ENCODE measurements around the gene SERPINA6.
"Not testable (repeated sequence)": the region's sequence is repeated elsewhere in the genome, so short reads cannot be mapped to it uniquely, and the experiment has no call there.

SERPINA6 gene, protein sequence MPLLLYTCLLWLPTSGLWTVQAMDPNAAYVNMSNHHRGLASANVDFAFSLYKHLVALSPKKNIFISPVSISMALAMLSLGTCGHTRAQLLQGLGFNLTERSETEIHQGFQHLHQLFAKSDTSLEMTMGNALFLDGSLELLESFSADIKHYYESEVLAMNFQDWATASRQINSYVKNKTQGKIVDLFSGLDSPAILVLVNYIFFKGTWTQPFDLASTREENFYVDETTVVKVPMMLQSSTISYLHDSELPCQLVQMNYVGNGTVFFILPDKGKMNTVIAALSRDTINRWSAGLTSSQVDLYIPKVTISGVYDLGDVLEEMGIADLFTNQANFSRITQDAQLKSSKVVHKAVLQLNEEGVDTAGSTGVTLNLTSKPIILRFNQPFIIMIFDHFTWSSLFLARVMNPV

DNA sequence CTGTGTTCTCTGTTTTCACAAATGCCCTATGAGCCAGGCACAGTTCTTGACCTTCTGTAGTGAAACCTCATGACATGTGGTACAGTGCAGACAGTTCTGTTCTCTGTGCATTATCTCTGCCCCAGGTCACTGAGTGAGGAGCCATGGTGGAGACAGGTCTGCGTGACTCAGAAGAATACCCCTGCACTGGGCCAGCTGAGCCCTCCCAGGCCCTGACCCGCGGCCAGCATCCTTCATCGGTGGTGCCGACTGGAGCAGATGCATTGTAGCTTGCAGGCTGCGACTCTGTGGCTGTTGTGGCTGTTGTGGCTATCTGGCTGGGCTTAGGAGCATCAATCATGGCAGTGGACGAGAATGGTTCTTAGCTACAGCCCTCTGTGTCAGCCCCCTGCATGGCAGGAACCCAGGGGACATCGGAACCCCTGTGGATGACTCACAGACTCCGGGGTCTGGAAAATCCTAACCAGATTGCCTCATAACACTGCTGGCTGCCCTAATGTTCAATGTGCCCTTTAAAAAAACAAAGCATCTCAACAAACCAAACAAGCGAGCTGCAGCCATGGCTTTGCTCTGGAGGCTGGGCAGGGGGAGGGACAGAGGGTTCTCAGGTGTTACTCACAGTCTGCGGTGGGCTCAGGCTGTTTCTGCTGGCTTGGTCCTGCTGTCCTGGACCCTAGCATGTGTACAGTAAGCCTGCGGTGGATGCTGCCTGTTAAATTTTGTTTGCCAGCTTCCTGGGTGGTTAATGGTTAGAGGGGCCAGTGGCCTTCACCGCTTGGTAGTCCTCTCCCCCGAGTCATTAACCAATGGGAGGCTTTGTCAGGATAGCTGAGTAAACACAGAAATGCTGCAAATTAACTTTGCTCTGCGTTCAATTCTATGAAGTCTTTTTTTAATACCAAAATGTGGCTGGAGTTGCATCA, at the start of gene SERPINA6:
TSS of gene SERPINA6 (minus strand) at position 689 of the 923 bp plus-strand sequence. CDS start 8,688 bp downstream, outside the sequence.
- no peak for DNase-seq (ENCODE audit: low spot score)

DNA sequence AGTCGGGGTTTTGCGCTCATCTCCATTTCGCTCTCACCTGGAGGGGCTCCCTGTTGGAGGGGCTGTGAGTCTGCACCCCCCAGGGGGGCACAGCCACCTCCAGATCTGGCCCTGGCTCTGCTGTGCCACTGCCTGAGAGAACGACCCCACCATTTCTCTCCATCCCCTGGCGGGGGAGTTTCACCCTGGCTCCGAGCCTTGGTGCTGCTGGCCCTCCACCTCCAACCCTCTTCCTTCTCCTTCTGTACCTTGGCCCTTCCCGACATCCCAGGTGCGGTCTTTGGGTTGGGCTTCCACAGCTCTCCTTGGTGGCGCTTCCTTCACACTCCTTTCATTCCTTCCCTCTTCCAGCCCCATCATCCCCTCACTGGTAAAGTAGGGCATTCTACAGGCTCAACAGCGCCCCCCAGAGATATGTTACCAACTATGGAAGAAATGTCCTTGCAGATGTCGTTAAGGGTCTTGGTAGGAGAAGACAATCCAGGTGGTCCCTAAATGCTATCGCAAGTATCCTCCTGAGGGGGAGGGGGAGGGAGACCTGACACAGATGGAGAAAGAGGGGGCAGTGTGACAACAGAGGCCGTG, 49.0 kb upstream of the SERPINA6 start:
- no peak for DNase-seq (ENCODE audit: low spot score)

- DNase-seq (ENCODE audit: low spot score), result no peak
Measured at GRCh38 chr14:94370524-94370910, 47.4 kb upstream of the SERPINA6 start.

GRCh38 chr14:94369766-94370523, 46.8 kb upstream of the SERPINA6 start:
- not testable (repeated sequence) for DNase-seq (ENCODE audit: low spot score)

DNA sequence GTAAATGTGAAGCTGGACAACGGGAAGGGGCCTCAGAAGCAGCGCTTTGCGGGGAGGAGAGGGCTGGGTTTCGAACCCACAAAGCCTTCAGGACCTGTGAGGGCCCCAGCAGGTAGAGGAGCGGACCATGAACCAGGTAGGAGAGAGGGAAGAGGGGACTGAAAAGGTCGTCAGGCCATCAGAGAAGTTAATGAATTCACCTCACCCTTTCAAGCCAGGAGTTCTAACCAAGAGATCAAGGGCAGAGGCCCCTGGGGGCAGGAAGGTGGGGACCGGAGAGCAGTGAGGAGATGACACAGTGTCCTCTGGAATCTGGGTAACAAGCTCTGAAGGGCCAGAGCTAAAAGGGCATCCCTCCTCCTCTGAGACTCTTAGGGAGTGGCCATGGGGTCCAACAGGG, 45.8 kb upstream of the SERPINA6 start:
- DNase-seq (ENCODE audit: low spot score), result no peak

DNA sequence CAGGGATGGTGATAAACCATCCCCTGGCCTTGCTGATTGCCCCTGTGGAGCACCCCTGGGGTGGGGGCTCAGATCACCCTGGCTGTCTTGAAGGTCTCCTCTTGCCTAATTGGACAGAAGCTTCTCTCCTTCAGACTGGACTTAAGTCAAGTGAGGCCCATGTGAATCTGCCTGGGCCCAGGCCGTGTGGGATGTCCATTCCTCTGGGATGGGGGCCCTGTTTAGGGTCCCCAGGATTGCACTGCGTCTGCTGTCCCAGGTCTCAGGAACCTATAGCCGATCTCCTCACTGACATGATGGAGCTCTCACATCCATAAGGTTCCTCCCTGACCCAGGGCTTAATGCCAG, 45.1 kb upstream of the SERPINA6 start:
- no peak for DNase-seq (ENCODE audit: low spot score)

- no peak for DNase-seq (ENCODE audit: low spot score)
Measured at GRCh38 chr14:94367347-94368242, 44.5 kb upstream of the SERPINA6 start.

GRCh38 chr14:94366146-94366915, 43.2 kb upstream of the SERPINA6 start, which contains the start of gene SERPINA2:
SERPINA2 (minus strand) TSS chr14:94366698.
- no peak for DNase-seq (ENCODE audit: low spot score)

DNA sequence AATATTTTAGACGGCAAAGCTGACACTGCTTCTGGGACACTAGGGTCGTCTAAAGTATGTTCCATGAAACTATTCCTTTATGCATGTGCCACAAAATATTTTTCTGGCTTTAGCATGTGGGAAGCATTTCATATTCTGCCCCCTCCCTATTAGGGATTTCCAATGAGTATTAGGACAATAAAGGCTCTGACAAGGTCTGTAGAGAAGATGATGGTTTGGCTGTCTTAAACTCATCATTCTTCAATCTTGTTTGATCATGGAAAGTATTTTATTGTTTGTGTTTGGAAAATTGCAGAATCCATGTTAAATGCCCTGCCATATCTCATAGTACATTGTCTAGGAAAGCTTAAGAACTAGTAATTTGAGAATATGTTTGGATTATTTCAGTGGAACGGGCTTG, 42.5 kb upstream of the SERPINA6 start:
- no peak for DNase-seq (ENCODE audit: low spot score)

DNA sequence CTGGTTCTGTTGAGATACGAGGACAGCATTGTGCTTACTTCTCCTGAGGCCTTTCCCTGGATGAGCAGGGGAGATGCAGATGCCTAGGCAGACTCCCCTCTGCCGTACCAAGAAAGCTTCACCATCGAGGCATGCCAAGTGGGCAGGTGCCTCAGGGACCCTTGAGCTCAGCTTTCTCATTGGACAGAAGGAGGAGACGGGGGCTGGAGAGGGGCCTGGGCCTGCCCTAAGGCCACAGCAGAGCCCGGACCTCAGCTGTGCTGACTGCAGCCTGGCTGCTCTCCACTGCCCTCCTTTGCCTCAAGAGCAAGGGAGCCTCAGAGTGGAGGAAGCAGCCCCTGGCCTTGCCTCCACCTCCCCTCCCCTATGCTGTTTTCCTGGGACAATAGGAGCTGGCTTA, 41.8 kb upstream of the SERPINA6 start:
- no peak for DNase-seq (ENCODE audit: low spot score)

- DNase-seq (ENCODE audit: low spot score), result no peak
Measured at GRCh38 chr14:94364037-94364436, 40.9 kb upstream of the SERPINA6 start.

- DNase-seq (ENCODE audit: low spot score), result no peak
Measured at GRCh38 chr14:94363151-94363624, 40.1 kb upstream of the SERPINA6 start.

- DNase-seq (ENCODE audit: low spot score), result no peak
Measured at GRCh38 chr14:94362614-94363133, 39.5 kb upstream of the SERPINA6 start.

GRCh38 chr14:94361682-94362081, 38.5 kb upstream of the SERPINA6 start:
- DNase-seq (ENCODE audit: low spot score), result no peak

DNA sequence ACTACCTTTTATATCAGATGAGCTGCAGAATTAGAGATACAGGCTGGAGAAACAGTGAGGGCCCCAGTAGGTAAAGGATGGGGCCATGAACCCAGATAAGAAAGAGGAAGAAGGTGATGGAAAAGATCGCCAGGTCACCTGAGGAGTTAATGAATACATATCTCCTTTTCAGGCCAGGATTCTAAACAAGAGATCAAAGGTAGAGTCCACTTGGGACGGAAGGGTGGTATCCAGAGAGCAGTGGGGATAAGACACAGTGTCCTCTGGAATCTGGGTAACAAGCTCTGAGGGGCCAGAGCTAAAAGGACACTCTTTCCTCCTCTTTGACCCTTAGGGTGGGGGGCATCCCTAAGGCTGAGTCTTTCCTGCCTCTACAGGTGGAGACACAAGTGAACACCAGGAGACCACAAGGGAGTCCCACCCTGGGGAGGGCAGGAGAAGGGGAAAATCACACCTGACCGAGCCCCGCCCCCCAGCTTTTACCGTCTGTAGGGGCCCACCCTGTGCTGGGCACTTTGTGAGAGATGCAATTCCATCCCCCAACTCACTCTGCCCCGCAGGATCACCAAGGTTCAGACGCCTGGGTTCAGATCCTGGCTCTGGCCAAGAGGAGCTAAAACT, 37.9 kb upstream of the SERPINA6 start:
- no peak for DNase-seq (ENCODE audit: low spot score)

- no peak for DNase-seq (ENCODE audit: low spot score)
Measured at GRCh38 chr14:94357166-94357565, 34.0 kb upstream of the SERPINA6 start.

DNA sequence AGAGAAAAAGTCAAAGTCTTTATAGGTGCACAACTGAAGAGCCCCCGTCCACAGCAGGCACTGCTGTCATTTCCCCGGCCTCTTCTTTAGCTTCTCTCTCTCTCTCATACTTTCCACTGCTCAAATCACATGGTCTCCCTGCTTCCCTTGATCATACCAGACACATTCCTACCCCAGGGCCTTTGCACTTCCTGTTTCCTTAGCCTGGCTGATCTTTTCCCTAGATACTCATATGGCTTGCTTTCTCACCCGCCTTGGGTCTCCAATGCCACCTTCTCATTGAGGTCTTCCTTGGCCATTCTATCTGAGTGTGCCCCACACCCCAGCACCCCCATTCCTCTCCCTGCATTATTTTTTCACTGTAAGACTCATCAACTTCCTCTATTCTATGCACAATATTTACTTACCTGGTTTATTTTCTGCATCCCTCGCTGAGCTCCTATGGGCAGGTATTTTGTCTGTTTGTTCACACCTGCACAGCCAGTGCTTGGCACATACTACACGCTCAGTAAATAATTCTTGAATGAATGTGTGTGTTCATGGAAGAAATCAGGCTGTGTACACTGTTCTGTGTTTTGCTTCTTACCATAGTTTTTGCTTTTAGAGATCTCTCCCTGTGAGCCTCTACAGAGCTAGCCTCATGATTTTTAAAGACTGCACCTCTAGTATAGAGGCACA, 33.4 kb upstream of the SERPINA6 start:
- no peak for DNase-seq (ENCODE audit: low spot score)

DNA sequence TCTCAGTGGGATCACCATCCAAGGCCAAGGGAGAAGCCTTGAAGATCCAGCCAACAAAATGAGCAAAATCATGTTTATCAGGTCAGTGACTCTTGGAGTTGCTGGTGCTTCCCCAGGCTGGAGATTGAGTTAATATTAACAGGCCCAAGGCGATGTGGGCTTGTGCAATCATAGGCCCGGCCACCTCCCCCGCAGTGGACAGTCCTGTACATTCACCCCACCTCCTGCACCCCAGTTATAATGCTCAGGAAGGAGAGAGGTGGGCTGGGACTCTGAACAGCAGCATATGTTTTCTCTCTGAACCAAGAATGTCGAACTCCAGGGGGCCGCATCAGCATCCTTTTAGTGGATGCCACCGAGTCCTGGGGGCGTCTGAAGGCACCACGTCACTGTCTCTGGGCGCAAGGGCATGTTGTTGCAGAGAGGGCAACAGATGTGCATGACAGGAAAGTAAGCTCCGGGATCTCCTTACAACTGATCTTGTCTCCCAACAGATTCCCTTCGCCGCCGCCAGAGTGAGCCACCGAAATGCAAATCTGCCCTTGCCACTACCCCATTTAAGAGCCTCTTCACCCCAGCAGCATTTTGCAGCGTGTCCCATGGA, 32.2 kb upstream of the SERPINA6 start:
- peak; percentile 73 for DNase-seq (ENCODE audit: low spot score)
